Nephron (organoid): ENCODE measurements around the gene SLAMF6.
"Not testable (repeated sequence)": the region's sequence is repeated elsewhere in the genome, so short reads cannot be mapped to it uniquely, and the experiment has no call there.

ENCODE experiments used
- H3K27ac Mint-ChIP-seq, 3 experiments: 2 replicates each; pipeline ENCODE4 v1.8.0; 2020; ENCODE audit warnings: mixed read lengths in 3 of 3, mild to moderate bottlenecking in 2 of 3, moderate library complexity in 1 of 3
- H3K27me3 Mint-ChIP-seq: 2 replicates; pipeline ENCODE4 v1.8.0; 2021; ENCODE audit warnings: low read depth, mild to moderate bottlenecking, moderate library complexity, mixed read lengths
- H3K36me3 Mint-ChIP-seq: 2 replicates; pipeline ENCODE4 v1.8.0; 2020; ENCODE audit warnings: low read depth, mixed read lengths
- H3K4me1 Mint-ChIP-seq: 2 replicates; pipeline ENCODE4 v1.8.0; 2020; ENCODE audit warnings: mixed read lengths
- H3K4me3 Mint-ChIP-seq, 3 experiments: 2 replicates each; pipeline ENCODE4 v1.8.0; 2020; ENCODE audit warnings: mild to moderate bottlenecking in 3 of 3, mixed read lengths in 3 of 3, moderate library complexity in 2 of 3
- H3K9me3 Mint-ChIP-seq: 2 replicates; pipeline ENCODE4 v1.8.0; 2020; ENCODE audit warnings: mixed read lengths
- CTCF ChIP-seq, 3 experiments: fragments of 200-600 bp; sonication (generic); IDR thresholded peaks; one replicate each; pipeline ENCODE4 v1.5.0; 2021; ENCODE audit warnings: antibody characterized with exemption in 3 of 3; ENCODE audit not compliant: unreplicated experiment in 3 of 3

SLAMF6 gene

GRCh38 chr1:160488347-160489058 lies 34.6 kb downstream of the SLAMF6 start:
- Mint-ChIP-seq H3K4me1 (no peaks in the 10 kb centered on the region), H3K36me3 (no peaks in the 10 kb centered on the region), H3K27me3 (peaks cover 3% of the 10 kb centered on the region), H3K4me3 (no peak overlapping the region), H3K27ac (no peak overlapping the region), H3K9me3 (no peaks in the 10 kb centered on the region)
- no peak for TF ChIP-seq CTCF (IDR thresholded peaks at IDR 0.05; ENCODE audit: unreplicated experiment in 3 of 3)

GRCh38 chr1:160486453-160486852 lies 36.6 kb downstream of the SLAMF6 start:
- Mint-ChIP-seq H3K27me3 (peaks cover 3% of the 10 kb centered on the region), H3K9me3 (peaks cover 8% of the 10 kb centered on the region), H3K27ac (no peak overlapping the region), H3K4me3 (no peak overlapping the region), H3K4me1 (no peaks in the 10 kb centered on the region), H3K36me3 (no peaks in the 10 kb centered on the region)
- no peak for TF ChIP-seq CTCF (IDR thresholded peaks at IDR 0.05; ENCODE audit: unreplicated experiment in 3 of 3)

- peaks cover 19% of the 10 kb centered on the region for H3K9me3 Mint-ChIP-seq
- H3K27me3 Mint-ChIP-seq: peaks cover 8% of the 10 kb centered on the region
- no peaks in the 10 kb centered on the region for H3K36me3 Mint-ChIP-seq
- H3K4me1 Mint-ChIP-seq: no peaks in the 10 kb centered on the region
- H3K4me3 Mint-ChIP-seq: no peak overlapping the region
- no peak overlapping the region for H3K27ac Mint-ChIP-seq
- no peak for TF ChIP-seq CTCF (IDR thresholded peaks at IDR 0.05; ENCODE audit: unreplicated experiment in 3 of 3)
These were observed 39.4 kb downstream of the SLAMF6 start for GRCh38 chr1:160483505-160484185.

- Mint-ChIP-seq H3K4me1 (no peaks in the 10 kb centered on the region), H3K27ac (no peak overlapping the region), H3K27me3 (peaks cover 8% of the 10 kb centered on the region), H3K4me3 (no peak overlapping the region), H3K9me3 (peaks cover 23% of the 10 kb centered on the region), H3K36me3 (no peaks in the 10 kb centered on the region)
- TF ChIP-seq CTCF (IDR thresholded peaks at IDR 0.05; ENCODE audit: unreplicated experiment in 3 of 3): no peak
These were observed 41.0 kb downstream of the SLAMF6 start for GRCh38 chr1:160481979-160482596.

- peaks cover 23% of the 10 kb centered on the region for H3K9me3 Mint-ChIP-seq
- H3K4me1 Mint-ChIP-seq, H3K27me3 Mint-ChIP-seq, H3K4me3 Mint-ChIP-seq, H3K27ac Mint-ChIP-seq, H3K36me3 Mint-ChIP-seq: not testable (repeated sequence)
These were observed 42.3 kb downstream of the SLAMF6 start for GRCh38 chr1:160480781-160481180.

GRCh38 chr1:160479091-160479490 lies 44.0 kb downstream of the SLAMF6 start:
- H3K27ac Mint-ChIP-seq, H3K4me1 Mint-ChIP-seq, H3K36me3 Mint-ChIP-seq, H3K27me3 Mint-ChIP-seq, H3K4me3 Mint-ChIP-seq: not testable (repeated sequence)
- H3K9me3 Mint-ChIP-seq: peaks cover 23% of the 10 kb centered on the region
